ENCODE results near the gene A2M.

A2M gene

GRCh38 chr12:9098115-9098452 lies 17.6 kb downstream of the A2M start:
- no peak for DNase-seq

GRCh38 chr12:9096563-9097176 lies 19.0 kb downstream of the A2M start:
- DNase-seq, result no peak

GRCh38 chr12:9095322-9095721 lies 20.4 kb downstream of the A2M start:
- no peak for DNase-seq

- DNase-seq, result no peak
These were observed 21.1 kb downstream of the A2M start for GRCh38 chr12:9094512-9095206.

- no peak for DNase-seq
These were observed 23.7 kb downstream of the A2M start for GRCh38 chr12:9091891-9092598.

- DNase-seq, result no peak
These were observed 25.5 kb downstream of the A2M start for GRCh38 chr12:9090220-9090619.

- DNase-seq, result no peak
These were observed 28.5 kb downstream of the A2M start for GRCh38 chr12:9087087-9087835.

GRCh38 chr12:9086087-9086486 lies 29.6 kb downstream of the A2M start:
- no peak for DNase-seq

- no peak for DNase-seq
These were observed 31.3 kb downstream of the A2M start for GRCh38 chr12:9084417-9084816.

GRCh38 chr12:9083793-9084192 lies 31.9 kb downstream of the A2M start:
- no peak for DNase-seq

GRCh38 chr12:9081667-9082427 lies 33.9 kb downstream of the A2M start:
- no peak for DNase-seq

GRCh38 chr12:9079883-9080675 lies 35.6 kb downstream of the A2M start:
- DNase-seq, result no peak

GRCh38 chr12:9079082-9079481 lies 36.6 kb downstream of the A2M start:
- no peak for DNase-seq

- DNase-seq, result no peak
These were observed 38.3 kb downstream of the A2M start for GRCh38 chr12:9077152-9078031.

- no peak for DNase-seq
These were observed 39.0 kb downstream of the A2M start for GRCh38 chr12:9076733-9077132.

- DNase-seq, result no peak
These were observed 40.6 kb downstream of the A2M start for GRCh38 chr12:9075138-9075535.

- no peak for DNase-seq
These were observed 41.1 kb downstream of the A2M start for GRCh38 chr12:9074484-9075137.

- no peak for DNase-seq
These were observed 42.6 kb downstream of the A2M start for GRCh38 chr12:9073076-9073475.

- DNase-seq, result no peak
These were observed 43.2 kb downstream of the A2M start for GRCh38 chr12:9072481-9073038.

GRCh38 chr12:9071969-9072368 lies 43.8 kb downstream of the A2M start:
- no peak for DNase-seq
